Panc1 (cell line): ENCODE measurements around the gene NANOGP8.

Source experiments
- CTCF ChIP-seq: fragments of 450-650 bp; IDR thresholded peaks from 2 replicates; pipeline ENCODE4 v1.5.1; 2017; ENCODE audit warnings: mild to moderate bottlenecking
- POLR2AphosphoS5 ChIP-seq: IDR thresholded peaks from 2 replicates; pipeline ENCODE4 v1.6.1; 2012; ENCODE audit warnings: mild to moderate bottlenecking, low read depth, low read length, moderate library complexity
- SIN3A ChIP-seq: IDR thresholded peaks from 2 replicates; pipeline ENCODE4 v1.6.1; 2012; ENCODE audit warnings: low read depth, mild to moderate bottlenecking, low read length, moderate library complexity, borderline replicate concordance; ENCODE audit not compliant: insufficient read depth

DNA sequence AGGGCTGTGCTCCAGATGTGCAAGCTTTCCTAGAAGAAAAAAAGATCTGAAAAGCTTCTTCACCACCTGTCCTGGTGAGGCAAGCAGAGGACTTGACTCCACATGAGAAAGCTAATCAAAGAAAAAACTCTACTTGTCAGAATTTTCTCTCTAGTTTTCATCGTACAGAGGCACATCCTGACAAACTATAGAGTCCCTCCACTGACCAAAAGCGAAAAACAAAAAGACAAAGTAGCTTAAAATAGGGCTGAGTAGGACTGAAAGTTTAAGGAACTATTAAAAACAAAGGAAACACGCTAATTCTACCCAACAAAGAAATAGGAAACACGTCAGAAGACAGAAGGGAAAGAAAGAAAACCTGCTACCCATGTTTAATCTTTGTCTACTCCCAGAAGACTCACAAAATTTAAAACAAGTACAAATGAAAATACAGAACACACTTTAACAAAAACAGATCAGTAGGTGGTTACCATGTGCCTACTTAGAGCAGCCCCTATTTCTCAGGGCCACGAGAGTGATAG is 26.5 kb downstream of the NANOGP8 start:
- no peak for TF ChIP-seq CTCF
- no peak for TF ChIP-seq POLR2AphosphoS5
- TF ChIP-seq SIN3A = no peak
